Measurements from ENCODE around the gene TUBA1C.
"Not testable (repeated sequence)": the region's sequence is repeated elsewhere in the genome, so short reads cannot be mapped to it uniquely, and the experiment has no call there.

TUBA1C gene

GRCh38 chr12:49264873-49265792, at the start of gene TUBA1C:
TUBA1C (plus strand) TSS chr12:49265082; CDS start chr12:49265182, 100 bp downstream.
- peak; percentile 89 for DNase-seq (ENCODE audit: low read depth)

DNA sequence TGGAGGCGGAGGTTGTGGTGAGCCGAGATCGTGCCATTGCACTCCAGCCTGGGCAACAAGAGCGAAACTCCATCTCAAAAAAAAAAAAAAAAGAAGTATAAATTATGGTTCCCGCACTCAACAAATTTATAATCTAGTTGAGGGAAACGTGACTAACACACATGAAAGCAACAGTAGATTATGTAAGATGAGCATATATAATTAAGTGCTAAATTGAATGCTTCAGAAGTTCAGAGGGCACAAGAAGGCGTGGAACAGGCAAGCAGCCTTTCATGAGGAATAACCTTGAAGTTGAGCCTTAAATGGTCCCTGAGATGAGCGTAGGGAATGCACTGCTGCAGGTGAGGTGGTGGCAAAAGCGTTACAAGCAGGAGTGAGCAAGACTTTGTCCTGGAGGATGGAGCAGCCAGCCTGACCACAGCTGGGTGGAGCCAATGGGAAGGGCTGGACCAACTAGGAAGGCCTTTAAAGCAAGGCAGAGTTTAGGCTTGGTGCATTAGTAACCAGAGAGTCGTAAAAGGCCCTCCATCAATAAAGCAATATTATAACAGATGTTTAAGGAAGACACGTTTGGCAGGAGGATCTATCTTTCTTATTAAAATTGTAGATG, 45.4 kb upstream of the TUBA1C start:
- DNase-seq (ENCODE audit: low read depth): no peak

GRCh38 chr12:49220972-49221371, 43.9 kb upstream of the TUBA1C start:
- no peak for DNase-seq (ENCODE audit: low read depth)

GRCh38 chr12:49223122-49223521, 41.8 kb upstream of the TUBA1C start:
- DNase-seq (ENCODE audit: low read depth): no peak

DNA sequence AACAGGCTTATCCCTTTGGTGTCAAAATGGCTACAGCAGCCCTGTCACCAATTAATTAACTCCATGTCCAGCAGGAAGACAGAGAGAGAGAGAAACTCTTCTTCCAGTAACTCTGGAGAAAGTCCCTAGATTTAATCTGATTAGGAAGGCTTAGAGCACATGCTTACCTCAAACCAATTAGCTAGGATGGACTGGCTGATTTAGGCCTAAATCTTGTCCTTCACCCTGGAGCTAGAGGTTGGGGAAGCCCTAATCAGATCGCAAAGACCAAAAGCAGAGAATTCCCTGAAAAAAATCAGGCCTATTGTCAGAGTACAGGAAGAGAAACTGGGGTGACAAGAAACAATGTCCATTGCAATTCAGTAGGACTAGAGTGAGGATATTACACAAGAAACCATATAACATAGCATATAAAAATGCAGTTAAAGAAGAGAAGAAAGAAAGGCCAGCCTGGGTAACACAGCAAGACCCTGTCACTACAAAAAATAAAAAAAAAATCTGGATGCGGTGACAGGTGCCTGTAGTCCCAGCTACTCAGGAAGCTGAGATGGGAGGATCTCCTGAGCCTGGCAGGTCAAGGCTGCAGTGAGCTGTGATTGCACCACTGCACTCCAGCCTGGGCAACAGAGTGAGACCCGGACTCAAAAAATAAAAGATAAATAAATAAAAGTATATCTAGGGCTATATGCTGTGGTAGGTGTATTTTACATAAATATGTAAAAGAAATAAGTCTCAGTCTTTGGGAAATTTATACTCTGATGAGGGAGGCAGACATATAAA, 41.1 kb upstream of the TUBA1C start:
- DNase-seq (ENCODE audit: low read depth): no peak

DNA sequence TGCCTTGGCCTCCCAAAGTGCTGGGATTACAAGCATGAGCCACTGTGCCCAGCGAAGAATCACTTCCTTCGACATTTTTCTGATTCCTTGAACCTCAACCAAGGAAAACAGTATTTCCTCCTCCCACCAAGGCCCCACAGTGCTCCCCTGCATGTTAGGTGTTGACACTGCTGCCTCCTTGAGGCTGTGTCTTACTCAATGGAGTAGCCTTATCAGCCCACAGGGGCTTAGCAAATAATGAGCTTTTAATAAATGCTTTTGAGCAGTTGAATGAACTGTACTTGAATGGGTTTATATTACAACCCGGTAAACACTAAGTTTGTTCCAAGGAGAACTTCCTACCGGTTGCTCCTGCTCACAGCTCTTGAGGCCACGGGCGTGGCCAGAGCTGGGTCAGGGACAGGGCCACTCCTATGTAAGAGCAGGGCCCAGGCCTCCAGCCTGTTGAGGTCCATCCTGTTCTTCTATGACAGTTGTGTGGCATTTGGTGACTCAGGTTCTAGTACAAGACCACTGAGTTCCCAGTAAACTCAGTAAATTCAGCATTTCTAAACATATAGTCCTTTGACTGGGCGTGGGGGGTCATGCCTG, 39.2 kb upstream of the TUBA1C start:
- no peak for DNase-seq (ENCODE audit: low read depth)

GRCh38 chr12:49227713-49228112, 37.2 kb upstream of the TUBA1C start:
- no peak for DNase-seq (ENCODE audit: low read depth)

DNA sequence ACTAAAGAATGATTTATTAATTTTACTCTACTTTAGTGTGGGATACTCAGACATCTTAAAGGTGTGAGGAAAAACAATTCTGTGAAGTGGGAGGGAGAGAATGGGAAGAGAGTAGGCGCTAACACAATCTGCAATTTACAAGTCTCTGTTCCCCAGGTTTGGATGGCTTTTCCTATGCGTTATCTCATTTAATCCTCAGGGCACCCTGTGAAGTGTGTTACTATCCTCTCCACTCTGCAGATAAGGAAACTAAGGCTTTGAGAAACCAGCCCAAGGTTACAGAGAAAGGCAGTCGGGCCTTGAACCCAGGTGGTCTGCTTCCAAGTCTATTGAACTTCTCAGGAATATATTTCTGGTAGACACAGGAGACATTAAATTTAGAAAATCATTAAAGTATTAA, 36.2 kb upstream of the TUBA1C start:
- no peak for DNase-seq (ENCODE audit: low read depth)

DNA sequence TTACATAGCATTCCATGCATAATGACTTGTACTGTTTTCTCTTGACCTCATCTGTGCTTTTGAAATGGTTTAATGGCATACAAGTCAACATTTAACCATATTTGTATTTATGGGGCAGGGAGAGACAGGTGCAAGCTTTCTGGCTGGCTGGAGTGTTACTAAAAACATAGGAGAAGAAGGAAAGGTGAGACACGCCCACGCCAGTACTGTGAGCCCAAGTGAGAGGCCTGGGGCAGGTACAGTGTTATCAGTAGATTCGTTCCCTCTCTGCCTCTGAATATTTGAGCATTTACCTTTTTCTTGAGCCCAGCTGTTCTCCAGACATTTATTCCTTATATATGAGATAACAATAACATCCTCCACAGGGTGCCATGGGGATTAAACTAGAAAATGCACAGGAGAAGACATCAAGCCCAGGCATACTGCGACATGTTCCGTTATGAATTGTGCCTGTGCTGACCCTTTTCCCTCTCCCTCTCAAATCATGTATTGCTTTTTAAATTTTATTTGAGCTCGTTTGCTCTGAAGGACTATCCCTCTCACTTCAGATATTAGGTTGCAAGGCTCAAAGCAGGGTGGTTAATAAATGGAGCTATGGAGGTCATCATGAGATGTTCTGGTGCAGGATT, 34.6 kb upstream of the TUBA1C start:
- no peak for DNase-seq (ENCODE audit: low read depth)

DNA sequence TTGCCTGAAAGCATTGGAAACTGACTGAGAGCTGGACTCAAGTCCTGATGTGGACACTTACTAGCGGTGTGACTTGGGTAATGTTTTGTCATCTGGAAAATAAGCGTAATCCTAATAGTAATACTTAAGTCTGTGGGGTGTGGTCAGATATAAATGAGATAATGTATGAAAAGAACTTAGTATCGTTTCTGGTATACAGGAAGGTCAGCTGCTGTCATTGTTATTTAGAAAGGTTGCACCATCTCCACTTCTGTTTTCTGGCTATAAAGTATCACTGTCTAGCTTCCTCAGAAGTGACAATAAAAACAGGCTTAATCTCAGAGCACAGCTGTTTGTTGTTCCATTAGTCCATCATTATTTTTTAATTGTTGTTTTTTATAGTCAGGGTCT, 34.1 kb upstream of the TUBA1C start:
- no peak for DNase-seq (ENCODE audit: low read depth)

DNA sequence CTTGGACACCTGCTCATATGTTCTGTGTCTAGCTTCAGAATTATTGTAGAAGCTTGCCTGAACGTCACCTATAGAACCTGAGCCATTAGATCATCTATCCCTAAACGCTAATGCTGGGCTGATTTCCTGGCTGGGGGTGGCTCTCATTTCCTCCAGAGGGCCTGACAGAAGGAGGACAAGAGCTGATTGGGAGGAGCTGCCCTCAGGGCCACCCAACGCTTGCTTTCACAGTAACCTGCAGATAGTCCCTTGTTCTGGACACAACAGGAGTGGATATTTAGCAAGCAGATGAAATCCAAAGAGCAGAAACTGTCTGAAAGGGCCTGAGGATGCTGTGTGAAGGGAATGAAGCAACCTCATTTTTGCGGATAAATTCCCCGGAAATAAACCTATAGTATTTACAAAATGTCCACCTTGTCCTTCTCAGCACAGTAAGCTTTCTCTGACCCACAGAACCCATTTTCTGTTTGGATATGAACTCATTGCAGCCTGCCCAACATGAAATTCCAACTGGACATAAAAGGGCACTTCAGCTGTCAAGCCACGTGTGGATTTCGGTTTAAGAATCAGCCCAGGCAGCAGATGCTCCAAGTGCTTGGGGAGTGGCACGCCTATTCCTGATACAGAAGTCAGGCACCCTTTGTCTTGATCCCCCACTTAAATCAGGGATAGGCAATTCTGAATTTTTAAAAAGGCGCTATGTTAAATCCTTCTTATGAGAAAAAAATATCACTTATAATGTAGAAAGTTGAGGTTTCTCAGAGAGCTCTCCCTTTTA, 32.8 kb upstream of the TUBA1C start:
- DNase-seq (ENCODE audit: low read depth): no peak

- no peak for DNase-seq (ENCODE audit: low read depth)
These were observed 31.7 kb upstream of the TUBA1C start for GRCh38 chr12:49232940-49233841.

GRCh38 chr12:49233842-49234526, 30.9 kb upstream of the TUBA1C start:
- no peak for DNase-seq (ENCODE audit: low read depth)

DNA sequence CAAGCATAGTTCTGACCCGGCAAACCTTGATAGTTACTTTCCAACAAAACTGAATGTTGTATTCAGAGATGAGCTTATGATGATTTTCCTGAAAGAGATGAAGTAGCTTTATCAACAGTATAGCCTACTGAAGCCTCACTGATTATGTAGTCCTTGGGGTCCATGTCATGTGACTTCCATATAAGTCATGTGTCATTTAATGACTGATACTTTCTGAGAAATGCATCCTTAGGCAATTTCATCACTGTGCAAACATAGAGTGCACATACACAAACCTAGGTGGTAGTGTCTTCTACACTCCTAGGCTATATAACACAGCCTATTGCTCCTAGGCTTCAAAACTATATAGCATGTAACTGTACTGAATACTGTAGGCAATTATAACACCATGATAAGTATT, 28.5 kb upstream of the TUBA1C start:
- DNase-seq (ENCODE audit: low read depth): no peak

- DNase-seq (ENCODE audit: low read depth): no peak
These were observed 21.3 kb upstream of the TUBA1C start for GRCh38 chr12:49243631-49244030.

- DNase-seq (ENCODE audit: low read depth): no peak
These were observed 20.7 kb upstream of the TUBA1C start for GRCh38 chr12:49244176-49244575.

DNA sequence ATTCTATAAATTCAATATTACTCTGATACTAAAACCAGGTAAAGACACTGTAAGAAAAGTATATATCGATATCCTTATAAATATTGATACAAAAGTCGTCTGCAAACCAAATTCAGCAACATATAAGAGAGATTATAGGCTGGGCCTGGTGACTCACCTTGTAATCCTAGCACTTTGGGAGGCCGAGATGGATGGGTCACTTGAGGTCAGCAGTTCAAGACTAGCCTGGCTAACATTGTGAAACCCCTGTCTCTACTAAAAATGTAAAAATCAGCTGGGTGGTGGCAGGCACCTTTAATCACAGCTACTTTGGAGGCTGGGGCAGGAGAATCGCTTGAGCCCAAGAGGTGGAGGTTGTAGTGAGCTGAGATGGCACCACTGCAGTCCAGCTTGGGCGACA, 13.5 kb upstream of the TUBA1C start:
- no peak for DNase-seq (ENCODE audit: low read depth)

DNA sequence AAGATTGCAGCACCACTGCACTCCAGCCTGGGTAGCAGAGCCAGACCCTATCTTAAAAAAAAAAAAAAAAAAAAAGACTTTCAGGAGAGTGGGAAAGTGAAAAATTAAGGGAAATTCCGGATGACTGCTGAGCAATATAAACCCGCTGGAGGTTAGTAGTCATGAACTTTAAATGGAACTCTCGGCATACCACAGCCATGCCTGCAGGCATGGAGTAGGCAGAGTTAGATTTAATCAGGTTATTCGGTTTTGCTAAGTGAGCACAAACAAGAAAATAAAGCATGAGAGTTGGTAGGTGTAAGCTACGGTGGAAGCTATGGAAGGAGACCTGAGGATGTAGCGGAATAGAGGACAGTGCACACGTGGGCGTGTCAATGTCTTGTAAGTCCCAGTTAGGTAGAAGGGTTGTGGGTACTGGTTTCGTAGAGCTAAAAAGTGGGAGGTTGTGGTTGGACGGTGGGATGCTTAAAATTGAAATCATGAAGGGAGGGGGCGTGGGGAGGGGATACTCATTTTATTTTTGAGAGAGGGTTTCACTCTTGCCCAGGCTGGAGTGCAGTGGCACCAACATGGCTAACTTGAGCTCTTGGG, 11.8 kb upstream of the TUBA1C start:
- no peak for DNase-seq (ENCODE audit: low read depth)

DNA sequence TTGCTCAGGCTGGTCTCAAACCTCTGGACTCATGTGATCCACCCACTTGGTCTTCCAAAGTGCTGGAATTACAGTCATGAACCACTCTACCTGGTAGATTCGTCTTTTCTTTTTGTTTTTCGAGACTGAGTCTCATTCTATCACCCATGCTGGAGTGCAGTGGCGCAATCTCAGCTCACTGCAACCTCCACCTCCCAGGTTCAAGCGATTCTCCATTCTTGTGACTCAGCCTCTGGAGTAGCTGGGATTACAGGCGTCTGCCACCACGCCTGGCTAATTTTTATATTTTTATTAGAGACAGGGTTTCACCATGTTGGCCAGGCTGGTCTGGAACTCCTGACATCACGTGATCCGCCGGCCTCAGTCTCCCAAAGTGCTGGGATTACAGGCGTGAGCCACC, 9.4 kb upstream of the TUBA1C start:
- not testable (repeated sequence) for DNase-seq (ENCODE audit: low read depth)

Measured in stromal cell of bone marrow (primary cell).